ENCODE results near the gene IRX4. TPM values are rescaled to one million over a fixed set of nuclear protein-coding genes. Genes with fewer than 3 reads are reported as not detected.

IRX4 gene
- total and polyA plus RNA-seq, 4 donors: not detected

- no peaks in the 10 kb centered on the region for H3K27me3 ChIP-seq (ENCODE audit: control insufficient read depth in 4 of 4, insufficient read depth in 4 of 4, low read length in 3 of 4)
- TF ChIP-seq ATF3 (IDR thresholded peaks at IDR 0.05) (no peak), MAX (IDR thresholded peaks at IDR 0.05) (no peak), NR2F2 (IDR thresholded peaks at IDR 0.05) (no peak), FOXA1 (IDR thresholded peaks at IDR 0.05) (no peak), GABPA (IDR thresholded peaks at IDR 0.05 in 1 of 2, conservative IDR thresholded peaks at IDR 0.05 in 1 of 2) (no peak), ZBTB33 (IDR thresholded peaks at IDR 0.05) (no peak), YY1 (IDR thresholded peaks at IDR 0.05) (no peak), JUND (IDR thresholded peaks at IDR 0.05) (no peak), REST (IDR thresholded peaks at IDR 0.05) (no peak), RAD21 (IDR thresholded peaks at IDR 0.05) (no peak), TAF1 (conservative IDR thresholded peaks at IDR 0.05) (no peak), HNF4G (IDR thresholded peaks at IDR 0.05) (no peak), FOXA2 (IDR thresholded peaks at IDR 0.05) (no peak), EGR1 (IDR thresholded peaks at IDR 0.05; ENCODE audit: low read depth in 2 of 2) (no peak), SP1 (IDR thresholded peaks at IDR 0.05) (no peak)
- TF ChIP-seq, protein P1, sequence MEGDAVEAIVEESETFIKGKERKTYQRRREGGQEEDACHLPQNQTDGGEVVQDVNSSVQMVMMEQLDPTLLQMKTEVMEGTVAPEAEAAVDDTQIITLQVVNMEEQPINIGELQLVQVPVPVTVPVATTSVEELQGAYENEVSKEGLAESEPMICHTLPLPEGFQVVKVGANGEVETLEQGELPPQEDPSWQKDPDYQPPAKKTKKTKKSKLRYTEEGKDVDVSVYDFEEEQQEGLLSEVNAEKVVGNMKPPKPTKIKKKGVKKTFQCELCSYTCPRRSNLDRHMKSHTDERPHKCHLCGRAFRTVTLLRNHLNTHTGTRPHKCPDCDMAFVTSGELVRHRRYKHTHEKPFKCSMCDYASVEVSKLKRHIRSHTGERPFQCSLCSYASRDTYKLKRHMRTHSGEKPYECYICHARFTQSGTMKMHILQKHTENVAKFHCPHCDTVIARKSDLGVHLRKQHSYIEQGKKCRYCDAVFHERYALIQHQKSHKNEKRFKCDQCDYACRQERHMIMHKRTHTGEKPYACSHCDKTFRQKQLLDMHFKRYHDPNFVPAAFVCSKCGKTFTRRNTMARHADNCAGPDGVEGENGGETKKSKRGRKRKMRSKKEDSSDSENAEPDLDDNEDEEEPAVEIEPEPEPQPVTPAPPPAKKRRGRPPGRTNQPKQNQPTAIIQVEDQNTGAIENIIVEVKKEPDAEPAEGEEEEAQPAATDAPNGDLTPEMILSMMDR (IDR thresholded peaks at IDR 0.05; ENCODE audit: low read depth, low read length, missing input control): no peak
- no peak for DNase-seq (ENCODE audit: low spot score)
- no peaks in the 10 kb centered on the region for H3K36me3 ChIP-seq (ENCODE audit: control insufficient read depth in 4 of 4, insufficient read depth in 3 of 4, low read depth in 1 of 4, low read length in 3 of 4)
- 77% methylated on average over 9 of the region's 9 CpGs for WGBS
- H3K4me3 ChIP-seq (ENCODE audit: low read depth in 1 of 3, low read length in 3 of 3): no peak overlapping the region
- H3K4me1 ChIP-seq (ENCODE audit: control insufficient read depth in 4 of 4, insufficient read depth in 4 of 4, low read length in 3 of 4): no peaks in the 10 kb centered on the region
- H3K9ac ChIP-seq (ENCODE audit: low read depth in 1 of 2, low read length in 2 of 2): no peak overlapping the region
- H3K27ac ChIP-seq (ENCODE audit: low read depth in 1 of 2, low read length in 2 of 2): no peak overlapping the region
- peaks cover 0 to 7% (median 2%) of the 10 kb centered on the region in 4 donors for H3K9me3 ChIP-seq (ENCODE audit: control insufficient read depth in 4 of 4, low read length in 3 of 4)
Observed at GRCh38 chr5:1919209-1919566, 36.5 kb upstream of the IRX4 start.
